Stomach (tissue), 4 donors: ENCODE data around the gene ANKRD53.

Source experiments
- EP300 ChIP-seq: sonication (generic); formaldehyde crosslinking; IDR thresholded peaks from one replicate; pipeline ENCODE4 v1.6.1; 2017; ENCODE audit warnings: antibody characterized with exemption
- POLR2AphosphoS5 ChIP-seq, 3 donors: sonication (generic); formaldehyde crosslinking; IDR thresholded peaks; one replicate each; pipeline ENCODE4 v1.6.1; 2016; ENCODE audit warnings: antibody characterized with exemption in 3 of 3

GRCh38 chr2:70979180-70979488 lies 704 bp downstream of the ANKRD53 start:
- TF ChIP-seq POLR2AphosphoS5 (IDR thresholded peaks at IDR 0.05) (no peak), EP300 (no peak)
